Fibroblast of skin of right biceps (primary cell): Measurements from ENCODE around the gene FOXL2.

Experiments
- DNase-seq: peaks from one replicate; pipeline ENCODE4 v3.0.0-alpha.2; 2013

FOXL2 gene

DNA sequence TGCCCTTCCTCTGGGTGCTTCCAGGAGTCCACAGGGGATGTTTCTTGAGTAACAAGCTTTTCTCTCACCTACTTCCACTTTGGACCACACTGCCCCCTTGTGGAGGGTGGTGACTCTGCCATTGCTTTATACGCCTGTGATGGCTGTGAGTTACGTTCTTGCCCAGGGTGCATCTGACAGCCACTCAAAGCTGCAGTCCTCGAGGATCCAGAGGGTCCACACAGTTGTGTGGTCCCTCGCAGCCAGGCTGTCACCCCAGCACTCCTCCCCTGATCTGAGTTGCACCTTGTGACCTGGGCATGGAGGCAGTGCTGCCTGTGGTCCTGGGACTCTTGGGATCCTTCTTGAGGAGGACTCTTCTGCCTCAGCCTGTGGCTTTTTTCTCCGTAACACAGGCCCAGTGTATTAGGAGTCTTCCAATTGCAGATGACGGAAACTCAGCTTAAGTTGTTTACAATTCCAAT is 23.4 kb downstream of the FOXL2 start:
- peak; percentile 78 for DNase-seq

GRCh38 chr3:138922400-138922799 is 24.5 kb downstream of the FOXL2 start:
- peak; percentile 23 for DNase-seq

- DNase-seq, result peak; percentile 86
Measured at GRCh38 chr3:138921316-138922292, 25.3 kb downstream of the FOXL2 start.

- no peak for DNase-seq
Measured at GRCh38 chr3:138919325-138919724, 27.6 kb downstream of the FOXL2 start.

- no peak for DNase-seq
Measured at GRCh38 chr3:138916824-138917223, 30.1 kb downstream of the FOXL2 start.

- peak; percentile 86 for DNase-seq
Measured at GRCh38 chr3:138915503-138916498, 31.1 kb downstream of the FOXL2 start.

- DNase-seq, result peak; percentile 65
Measured at GRCh38 chr3:138914870-138915502, 32.0 kb downstream of the FOXL2 start.

GRCh38 chr3:138913766-138914165 is 33.2 kb downstream of the FOXL2 start:
- no peak for DNase-seq

GRCh38 chr3:138912237-138912636 is 34.7 kb downstream of the FOXL2 start:
- no peak for DNase-seq

- no peak for DNase-seq
Measured at GRCh38 chr3:138911621-138912020, 35.3 kb downstream of the FOXL2 start.

GRCh38 chr3:138909904-138910303 is 37.0 kb downstream of the FOXL2 start:
- no peak for DNase-seq

- DNase-seq, result no peak
Measured at GRCh38 chr3:138908846-138909245, 38.1 kb downstream of the FOXL2 start.

DNA sequence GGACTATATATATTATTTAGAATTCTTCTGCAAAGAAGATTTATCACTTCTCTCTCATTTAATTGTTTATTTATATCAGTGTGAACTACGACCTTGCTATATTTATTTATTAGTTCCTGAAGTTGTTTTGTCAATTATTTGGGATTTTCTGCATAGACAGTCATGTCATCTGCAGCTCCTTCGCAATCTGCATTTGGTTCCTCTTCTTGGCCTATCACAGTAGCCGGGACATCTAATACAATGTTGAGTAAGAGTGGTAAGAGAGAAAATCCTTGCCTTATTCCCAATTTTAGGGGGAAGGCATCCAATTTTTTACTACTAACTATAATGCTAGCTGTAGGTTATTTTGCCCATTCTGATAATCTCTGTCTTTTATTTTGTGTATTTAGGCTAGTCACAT is 39.4 kb downstream of the FOXL2 start:
- DNase-seq, result no peak

- no peak for DNase-seq
Measured at GRCh38 chr3:138902171-138902570, 44.8 kb downstream of the FOXL2 start.

DNA sequence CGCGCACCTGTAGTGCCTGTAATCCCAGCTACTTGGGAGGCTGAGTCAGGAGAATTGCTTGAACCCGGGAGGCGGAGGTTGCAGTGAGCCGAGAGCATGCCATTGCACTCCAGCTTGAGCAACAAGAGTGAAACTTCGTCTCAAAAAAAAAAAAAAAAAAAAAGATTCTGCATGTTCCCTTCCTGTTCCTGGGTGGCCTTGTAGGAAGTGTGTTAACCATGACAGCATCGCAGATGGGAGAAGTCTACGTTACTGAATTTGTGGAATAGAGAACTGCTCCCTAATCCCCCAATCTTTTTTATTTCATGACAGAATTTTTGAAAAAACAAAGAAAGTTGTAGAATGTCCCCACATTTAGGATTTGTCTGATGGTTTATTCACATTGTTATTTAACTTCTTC is 45.4 kb downstream of the FOXL2 start:
- DNase-seq, result no peak

GRCh38 chr3:138899351-138899991 is 47.5 kb downstream of the FOXL2 start:
- DNase-seq, result no peak

DNA sequence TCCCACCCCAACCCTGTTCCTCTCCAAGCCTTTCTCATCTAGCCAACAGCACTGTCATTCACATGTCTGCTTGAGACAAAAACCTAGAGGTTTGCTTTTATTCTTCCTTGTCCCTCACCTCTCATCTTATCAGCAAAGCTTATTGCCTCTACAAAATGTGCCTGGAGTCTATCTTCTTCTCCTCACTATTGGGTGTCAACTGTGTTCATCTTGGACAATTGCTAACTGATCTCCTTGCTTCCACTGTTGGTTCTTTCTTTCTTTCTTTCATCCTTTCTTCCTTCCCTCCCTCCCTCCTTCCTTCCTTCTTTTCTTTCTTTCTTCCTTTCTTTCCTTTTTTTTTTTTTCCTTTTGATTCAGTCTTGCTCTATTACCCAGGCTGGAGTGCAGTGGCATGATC is 48.2 kb downstream of the FOXL2 start:
- DNase-seq, result no peak

DNA sequence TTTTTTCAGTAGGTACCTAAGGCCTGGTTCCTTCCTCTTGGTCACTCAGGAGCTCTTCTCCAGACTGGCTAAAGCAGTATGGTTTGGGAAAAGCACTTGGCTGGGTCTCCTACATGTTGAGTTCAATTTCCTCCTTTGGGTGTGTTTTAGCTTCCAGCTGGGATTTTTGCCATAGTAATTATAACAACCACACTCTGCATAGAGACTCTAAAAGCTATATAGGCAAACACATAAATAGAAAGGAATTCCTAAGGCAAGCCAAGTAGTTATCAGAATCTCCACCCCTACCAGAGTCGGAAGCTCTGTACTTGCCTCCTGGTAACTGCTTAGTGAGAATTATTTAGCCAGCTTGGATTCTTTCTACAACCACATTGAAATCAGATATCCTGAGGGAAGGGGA is 48.6 kb downstream of the FOXL2 start:
- DNase-seq, result peak; percentile 67
